GM10847 (cell line): ENCODE data around the gene SLC15A1.

Experiments
- POLR2A ChIP-seq: IDR thresholded peaks from 2 replicates; pipeline ENCODE4 v1.6.1; 2011; ENCODE audit not compliant: insufficient read length; ENCODE audit errors: extremely low read depth

SLC15A1 gene

DNA sequence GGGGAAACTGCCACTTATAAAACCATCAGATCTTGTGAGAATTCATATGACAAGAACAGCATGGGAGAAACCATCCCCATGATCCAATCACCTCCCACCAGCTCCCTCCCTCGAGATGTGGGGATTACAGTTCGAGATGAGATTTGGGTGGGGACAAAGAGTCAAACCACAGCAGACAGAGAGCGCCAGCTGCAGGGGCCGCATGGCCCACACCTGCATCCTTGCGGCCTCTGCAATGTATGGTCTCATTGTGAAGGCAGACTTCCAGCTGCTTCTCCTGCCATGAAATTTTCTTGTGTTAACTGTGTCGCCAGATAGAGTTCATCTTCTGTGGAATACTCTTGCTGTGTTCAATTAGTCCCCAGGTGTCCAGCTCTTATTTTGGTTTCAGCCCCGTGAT, 17.3 kb upstream of the SLC15A1 start:
- no peak for TF ChIP-seq POLR2A

GRCh38 chr13:98768522-98768921, 16.1 kb upstream of the SLC15A1 start:
- TF ChIP-seq POLR2A = no peak

DNA sequence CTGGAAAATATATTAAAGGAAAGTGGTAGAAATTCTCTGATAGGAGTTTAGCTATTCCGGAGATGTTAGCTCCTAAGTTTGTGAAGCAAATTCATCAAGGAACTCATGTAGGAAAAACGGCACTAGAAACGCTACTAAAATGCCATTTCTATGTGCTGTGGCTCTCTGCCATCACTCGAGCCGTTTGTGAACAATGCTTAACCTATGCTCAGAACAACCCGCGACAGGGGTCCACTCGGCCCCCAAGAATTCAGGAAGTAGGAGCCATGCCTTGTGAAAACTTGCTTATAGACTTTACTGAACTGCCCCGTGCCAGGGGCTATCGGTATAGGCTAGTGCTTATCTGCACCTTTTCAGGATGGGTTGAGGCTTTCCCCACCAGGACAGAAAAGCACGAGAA, 14.2 kb upstream of the SLC15A1 start:
- no peak for TF ChIP-seq POLR2A

DNA sequence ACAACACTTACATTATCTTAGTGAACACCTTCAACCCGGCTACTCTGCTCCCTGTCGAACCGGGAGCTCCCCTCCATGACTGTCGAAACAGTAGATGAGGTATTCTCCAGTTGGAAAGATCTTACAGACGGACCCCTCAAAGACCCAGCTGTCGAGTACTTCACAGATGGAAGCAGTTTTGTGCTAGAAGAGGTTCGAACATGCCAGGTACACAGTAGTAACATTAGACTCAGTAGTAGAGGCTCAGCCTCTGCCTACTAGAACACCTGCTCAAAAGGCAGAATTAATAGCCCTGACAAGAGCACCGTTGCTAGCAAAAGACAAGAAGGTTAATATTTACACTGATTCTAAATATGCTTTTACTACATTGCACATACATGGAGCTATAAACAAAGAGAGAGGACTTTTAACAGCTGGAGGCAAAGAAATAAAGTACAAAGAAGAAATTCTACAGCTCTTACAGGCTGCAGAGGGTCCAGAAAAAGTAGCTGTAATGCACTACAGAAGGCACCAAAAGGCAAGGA, 13.6 kb upstream of the SLC15A1 start:
- TF ChIP-seq POLR2A = no peak

DNA sequence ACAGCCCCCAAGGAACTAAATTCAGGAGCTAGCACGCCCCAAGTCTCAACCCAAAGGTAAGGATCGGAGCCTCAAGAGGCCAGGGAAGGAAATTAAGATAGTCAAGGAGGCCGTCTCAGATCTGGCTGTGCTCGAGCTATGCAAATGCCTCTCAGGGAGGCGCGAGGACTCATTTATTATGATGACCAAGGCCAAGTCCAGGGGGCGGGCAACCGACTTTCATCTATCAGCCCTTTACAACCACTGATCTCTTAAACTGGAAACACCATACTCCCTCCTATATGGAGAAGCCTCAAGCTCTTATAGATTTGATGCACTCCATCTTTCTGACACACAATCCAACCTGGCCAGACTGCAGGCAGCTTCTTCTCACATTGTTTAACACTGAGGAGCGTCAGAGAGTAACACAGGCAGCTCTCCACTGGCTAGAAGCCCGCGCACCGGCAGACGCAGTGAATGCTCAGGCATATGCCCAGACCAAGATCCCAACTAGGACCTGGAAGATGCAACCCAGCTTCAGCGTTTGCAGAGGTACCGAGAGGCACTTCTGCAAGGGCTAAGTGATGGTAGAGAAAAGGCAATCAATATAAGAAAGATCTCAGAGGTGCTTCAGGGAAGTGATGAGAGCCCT, 9.6 kb upstream of the SLC15A1 start:
- no peak for TF ChIP-seq POLR2A

DNA sequence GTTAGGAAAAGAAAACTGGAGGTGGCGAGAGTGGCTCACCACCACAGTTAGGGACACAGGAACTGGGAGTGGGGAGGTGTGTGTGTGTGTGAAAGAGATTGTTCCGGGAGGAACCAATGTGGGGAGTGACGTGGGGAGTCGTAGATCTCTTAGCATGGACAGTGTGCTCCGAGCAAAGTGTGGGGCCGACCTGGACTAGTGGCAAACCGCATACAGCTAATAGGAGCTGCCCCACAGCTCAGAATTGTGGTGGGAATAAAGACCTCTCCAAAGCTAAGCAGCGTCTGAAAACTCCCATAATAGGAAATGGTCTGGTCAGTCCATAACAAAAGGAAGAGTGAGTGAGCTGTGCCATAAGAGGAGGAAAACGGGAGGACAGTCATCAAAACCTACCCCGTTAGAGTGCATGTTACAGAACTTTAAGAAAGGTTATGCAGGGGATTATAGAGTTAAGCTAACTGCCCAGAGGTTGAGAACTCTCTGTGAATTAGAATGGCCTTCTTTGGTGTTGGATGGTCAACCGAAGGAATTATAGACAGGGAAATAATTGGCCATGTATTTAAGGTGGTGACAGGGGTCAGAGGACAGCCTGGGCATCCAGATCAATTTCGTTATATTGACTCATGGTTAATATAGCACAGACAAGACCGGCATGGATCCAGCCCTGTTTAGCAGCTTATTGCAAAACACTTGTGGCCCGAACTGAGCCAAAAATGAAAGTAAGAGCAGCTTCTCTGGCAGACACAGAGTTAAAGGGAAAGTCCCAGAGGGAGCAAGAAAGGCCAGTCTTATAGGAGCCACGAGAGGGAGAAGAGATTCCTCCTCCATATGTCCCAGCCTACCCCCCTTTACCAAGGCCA, 8.9 kb upstream of the SLC15A1 start:
- no peak for TF ChIP-seq POLR2A

DNA sequence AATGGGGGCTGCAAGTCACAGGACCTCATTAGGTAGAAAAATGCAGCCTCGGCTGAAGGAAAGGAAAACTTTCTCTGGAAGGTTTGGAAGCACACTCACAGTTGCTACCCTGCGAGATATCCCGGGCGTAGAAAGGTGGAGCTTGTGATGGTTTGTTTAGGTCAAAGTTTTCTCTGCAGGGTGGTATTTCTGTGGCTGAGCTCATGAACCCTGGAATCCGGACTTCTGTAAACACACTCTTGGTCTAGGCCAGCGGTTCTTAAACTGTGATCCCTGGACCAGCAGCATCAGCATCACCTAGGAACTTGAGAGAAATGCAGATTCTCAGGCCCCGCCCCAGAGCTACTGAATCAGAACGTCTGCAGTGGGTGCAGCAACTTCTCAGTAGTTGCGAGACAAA, 3.3 kb upstream of the SLC15A1 start:
- TF ChIP-seq POLR2A = no peak

DNA sequence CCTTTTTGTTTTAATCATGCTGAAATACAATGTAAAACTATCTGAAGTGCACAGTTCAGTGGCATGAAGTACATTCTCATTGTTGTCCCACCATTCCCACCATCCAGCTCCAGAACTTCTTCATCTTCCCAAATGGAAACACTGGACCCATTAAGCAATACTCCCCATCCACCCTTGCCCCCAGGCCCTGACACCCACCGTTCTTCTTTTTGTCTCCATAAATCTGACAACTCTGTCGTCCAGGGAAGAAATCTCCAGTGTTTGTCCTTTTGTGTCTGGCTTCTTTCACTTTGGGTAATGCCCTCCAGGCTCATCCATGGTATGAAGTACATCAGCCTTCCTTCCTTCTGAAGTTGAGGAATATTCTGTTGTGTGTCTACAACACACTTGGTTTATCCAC, 2.6 kb upstream of the SLC15A1 start:
- TF ChIP-seq POLR2A = no peak

- TF ChIP-seq POLR2A = no peak
Observed at GRCh38 chr13:98751861-98752466, 508 bp downstream of the SLC15A1 start.

DNA sequence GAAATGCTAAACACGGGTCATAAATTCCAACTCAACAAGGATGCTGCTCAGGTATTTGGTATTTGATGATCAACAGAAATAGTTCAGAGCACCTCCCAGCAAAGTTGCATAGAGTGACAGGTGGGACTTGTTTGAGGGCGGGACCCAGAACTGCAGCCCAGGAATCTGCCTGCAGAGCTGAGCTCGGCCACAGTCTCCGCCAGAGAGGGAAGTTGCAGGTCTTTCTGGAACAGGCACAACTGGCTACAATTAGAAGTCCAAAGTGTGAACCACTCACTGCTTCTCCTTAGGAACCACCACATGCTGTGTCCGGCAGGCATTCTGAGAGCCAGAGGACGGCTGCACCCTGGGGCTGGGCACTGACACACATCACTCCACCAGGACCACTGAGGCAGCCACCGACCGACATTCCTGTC, 1.1 kb downstream of the SLC15A1 start:
- TF ChIP-seq POLR2A = no peak

GRCh38 chr13:98749501-98749900, 3.0 kb downstream of the SLC15A1 start:
- TF ChIP-seq POLR2A = no peak

DNA sequence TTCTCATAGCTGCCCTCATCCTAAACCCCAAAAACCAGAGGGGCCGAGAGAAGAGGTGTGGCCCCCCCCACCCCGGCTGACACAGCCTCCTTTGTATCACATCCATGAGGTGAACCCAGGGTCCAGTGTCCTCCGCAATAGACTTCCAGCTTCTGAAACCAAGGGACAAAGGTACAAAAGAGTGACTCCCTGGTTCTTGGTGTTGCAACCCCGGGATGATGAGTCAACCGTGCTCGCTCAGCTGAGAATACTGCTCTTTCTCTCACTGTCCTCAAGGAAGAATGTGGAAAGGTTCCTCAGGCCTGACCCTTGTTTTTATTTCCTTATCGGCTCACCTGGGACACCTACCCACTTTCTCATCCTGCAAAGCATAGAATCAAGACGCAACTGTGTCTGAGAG, 5.5 kb downstream of the SLC15A1 start:
- no peak for TF ChIP-seq POLR2A

DNA sequence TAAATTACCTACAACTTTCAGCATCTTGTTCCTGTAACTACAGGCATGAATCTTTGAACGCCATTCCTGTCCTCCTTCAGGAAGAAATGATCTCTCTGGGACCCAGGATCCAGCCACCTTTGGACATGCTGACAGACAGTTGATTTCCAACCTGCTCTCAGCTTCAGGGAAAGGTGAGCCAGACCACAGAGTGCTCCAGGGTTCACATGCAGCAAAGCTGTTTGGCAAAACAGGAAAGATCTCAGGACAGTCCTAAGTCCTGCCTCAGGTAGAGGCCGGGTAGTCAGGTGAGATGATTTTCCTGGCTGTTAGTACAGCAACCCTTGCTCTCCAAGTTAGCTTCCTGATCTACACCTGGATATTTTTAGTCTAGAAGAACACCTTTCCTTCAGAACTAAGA, 9.1 kb downstream of the SLC15A1 start:
- TF ChIP-seq POLR2A = no peak

GRCh38 chr13:98742961-98743360, 9.5 kb downstream of the SLC15A1 start:
- no peak for TF ChIP-seq POLR2A

- no peak for TF ChIP-seq POLR2A
Observed at GRCh38 chr13:98741741-98742435, 10.6 kb downstream of the SLC15A1 start.
